Esophagus (tissue), 2 donors: ENCODE data around the gene DUSP28. TPM values are rescaled to one million over a fixed set of nuclear protein-coding genes. Genes with fewer than 3 reads are reported as not detected.

ENCODE experiments used
- H3K27ac ChIP-seq, 2 donors: one replicate each; pipeline ENCODE4 v1.5.1; 2013; ENCODE audit warnings: low read depth in 2 of 2, mild to moderate bottlenecking in 2 of 2, inconsistent platforms in 1 of 2, low read length in 1 of 2, moderate library complexity in 1 of 2
- H3K27me3 ChIP-seq, 2 donors: one replicate each; pipeline ENCODE4 v1.6.1; 2013; ENCODE audit warnings: low read length in 2 of 2, control low read depth in 1 of 2, mild to moderate bottlenecking in 1 of 2; ENCODE audit not compliant: insufficient read depth in 2 of 2, control insufficient read depth in 1 of 2
- H3K36me3 ChIP-seq, 2 donors: one replicate each; pipeline ENCODE4 v1.6.1; 2013; ENCODE audit warnings: low read length in 1 of 2; ENCODE audit not compliant: control insufficient read depth in 2 of 2, insufficient read depth in 2 of 2
- H3K4me1 ChIP-seq, 2 donors: one replicate each; pipeline ENCODE4 v1.6.1; 2013; ENCODE audit warnings: low read length in 1 of 2; ENCODE audit not compliant: control insufficient read depth in 2 of 2, insufficient read depth in 2 of 2
- H3K4me3 ChIP-seq, 2 donors: one replicate each; pipeline ENCODE4 v1.5.1; 2013; ENCODE audit warnings: low read length in 2 of 2, mild to moderate bottlenecking in 2 of 2, low read depth in 1 of 2, moderate library complexity in 1 of 2
- H3K9me3 ChIP-seq, 2 donors: one replicate each; pipeline ENCODE4 v1.6.1; 2013; ENCODE audit warnings: mild to moderate bottlenecking in 2 of 2, low read depth in 1 of 2, low read length in 1 of 2, moderate library complexity in 1 of 2; ENCODE audit not compliant: control insufficient read depth in 2 of 2, insufficient read depth in 1 of 2
- WGBS, 2 donors: extraction: QIAGEN DNeasy Blood & Tissue Kit; methylation state at CpG; one replicate each; pipeline ENCODE4 v1.1.7; 2013; 5-methylcytosine and 5-hydroxymethylcytosine counted together
- polyA plus RNA-seq, 2 donors: library from polyadenylated mRNA; stranded (reverse); fragments of 200-250 nt; gene quantifications; one replicate each; pipeline ENCODE4 v1.2.3, GENCODE V29; 2013
- donor health status: healthy with polysubstance abuse.
- donor health status: Bipolar disorder and iron deficiency.

Gene DUSP28
- polyA plus RNA-seq, 2 donors: 3.5 to 3.8 TPM

- peaks cover 0 to 10% of the 10 kb centered on the region in 2 donors for H3K4me1 ChIP-seq
- H3K27ac ChIP-seq: no peak overlapping the region
- H3K9me3 ChIP-seq: no peaks in the 10 kb centered on the region
- H3K4me3 ChIP-seq: no peak overlapping the region
- 90 to 93% methylated on average over 10 of the region's 10 CpGs for WGBS, 2 donors
- H3K27me3 ChIP-seq: no peaks in the 10 kb centered on the region
- peaks cover 3 to 38% of the 10 kb centered on the region in 2 donors for H3K36me3 ChIP-seq
Measured at GRCh38 chr2:240597054-240597418, 36.9 kb downstream of the DUSP28 start.

GRCh38 chr2:240597419-240598181 lies 37.4 kb downstream of the DUSP28 start:
- no peak overlapping the region for H3K27ac ChIP-seq
- no peak overlapping the region for H3K4me3 ChIP-seq
- H3K4me1 ChIP-seq: peaks cover 0 to 10% of the 10 kb centered on the region in 2 donors
- no peaks in the 10 kb centered on the region for H3K9me3 ChIP-seq
- WGBS, 2 donors: 90 to 91% methylated on average over 21 to 22 of the region's 22 CpGs
- H3K27me3 ChIP-seq: no peaks in the 10 kb centered on the region
- peaks cover 0 to 40% of the 10 kb centered on the region in 2 donors for H3K36me3 ChIP-seq

GRCh38 chr2:240598311-240598911 lies 38.3 kb downstream of the DUSP28 start:
- H3K4me1 ChIP-seq: peaks cover 0 to 10% of the 10 kb centered on the region in 2 donors
- 91 to 93% methylated on average over 17 of the region's 17 CpGs for WGBS, 2 donors
- H3K27ac ChIP-seq: no peak overlapping the region
- H3K36me3 ChIP-seq: peaks cover 0 to 43% of the 10 kb centered on the region in 2 donors
- no peaks in the 10 kb centered on the region for H3K27me3 ChIP-seq
- H3K9me3 ChIP-seq: no peaks in the 10 kb centered on the region
- no peak overlapping the region for H3K4me3 ChIP-seq

DNA sequence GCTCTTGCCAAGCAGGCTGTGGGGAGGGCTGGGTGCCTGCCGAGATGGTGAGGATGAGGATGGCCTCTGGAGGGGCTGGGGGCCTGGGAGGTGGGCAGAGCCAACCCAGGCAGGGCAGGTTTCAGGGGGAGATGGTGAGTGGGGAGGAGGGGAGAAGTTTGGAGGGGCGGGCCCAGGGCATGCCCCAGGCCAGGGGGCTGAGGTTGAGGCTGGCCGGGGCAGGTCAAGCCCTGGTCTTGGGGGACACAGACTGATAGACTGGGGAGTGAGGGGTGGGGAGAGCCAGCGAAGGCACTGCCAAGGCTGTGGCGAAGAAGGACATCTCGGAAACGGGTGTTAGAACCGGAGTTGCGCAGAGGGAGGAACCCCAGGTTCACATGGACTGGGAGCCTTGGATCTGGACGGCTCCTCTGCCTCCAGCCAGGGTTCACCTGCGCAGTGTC lies 39.0 kb downstream of the DUSP28 start:
- Histone ChIP-seq H3K4me3 (no peak overlapping the region), H3K27ac (no peak overlapping the region), H3K27me3 (no peaks in the 10 kb centered on the region), H3K9me3 (no peaks in the 10 kb centered on the region), H3K4me1 (peaks cover 0 to 10% of the 10 kb centered on the region in 2 donors), H3K36me3 (peaks cover 0 to 43% of the 10 kb centered on the region in 2 donors)
- 89 to 95% methylated on average over 11 of the region's 11 CpGs for WGBS, 2 donors

- H3K27ac ChIP-seq: no peak overlapping the region
- H3K4me1 ChIP-seq: peaks cover 1 to 12% of the 10 kb centered on the region in 2 donors
- no peak overlapping the region for H3K4me3 ChIP-seq
- H3K36me3 ChIP-seq: peaks cover 0 to 36% of the 10 kb centered on the region in 2 donors
- no peaks in the 10 kb centered on the region for H3K9me3 ChIP-seq
- H3K27me3 ChIP-seq: no peaks in the 10 kb centered on the region
- WGBS, 2 donors: 91 to 93% methylated on average over 16 of the region's 16 CpGs
Measured at GRCh38 chr2:240600451-240600961, 40.3 kb downstream of the DUSP28 start.

DNA sequence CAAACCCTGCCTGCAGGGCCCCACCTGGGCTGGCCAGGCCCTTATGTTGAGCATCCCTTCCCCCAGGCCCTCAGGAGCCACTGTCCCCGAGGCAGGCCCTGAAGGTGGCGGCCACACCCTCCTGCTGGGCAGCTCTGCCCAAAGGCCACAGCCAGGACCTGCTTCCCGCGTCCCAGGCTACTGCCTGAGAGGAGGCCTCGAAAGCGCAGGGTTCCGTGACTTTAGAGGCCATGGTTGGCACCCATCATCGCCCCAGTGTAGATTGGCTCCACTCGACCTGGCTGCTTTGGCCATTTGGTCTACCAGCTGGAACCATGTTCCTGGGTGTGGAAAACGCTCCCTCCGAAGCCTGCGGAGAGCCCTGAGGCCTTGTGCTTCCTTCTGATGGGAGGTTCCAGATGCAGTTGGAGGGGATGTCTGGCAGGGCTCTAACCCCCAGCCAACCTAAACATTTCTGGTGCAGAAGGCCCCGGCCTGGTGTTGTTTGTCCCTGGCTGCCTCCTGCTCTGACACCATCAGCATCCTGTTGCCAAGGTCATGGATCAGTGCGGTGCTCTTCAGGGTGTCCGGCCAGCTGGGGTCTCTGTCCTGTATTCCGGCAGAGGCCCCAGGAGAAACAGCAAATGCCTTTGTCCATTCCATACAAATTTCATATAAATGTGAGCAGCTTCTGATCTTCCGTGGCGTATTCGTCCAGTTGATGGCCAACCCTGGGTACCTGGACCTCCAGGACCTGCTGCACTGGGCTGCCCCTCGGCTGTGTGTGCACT lies 41.1 kb downstream of the DUSP28 start:
- WGBS, 2 donors: 80 to 86% methylated on average over 20 of the region's 20 CpGs
- Histone ChIP-seq H3K27me3 (no peaks in the 10 kb centered on the region), H3K4me1 (peaks cover 2 to 9% of the 10 kb centered on the region in 2 donors), H3K4me3 (no peak overlapping the region), H3K27ac (no peak overlapping the region), H3K9me3 (no peaks in the 10 kb centered on the region), H3K36me3 (peaks cover 0 to 33% of the 10 kb centered on the region in 2 donors)

GRCh38 chr2:240601831-240602160 lies 41.6 kb downstream of the DUSP28 start:
- H3K27me3 ChIP-seq: no peaks in the 10 kb centered on the region
- H3K4me3 ChIP-seq: no peak overlapping the region
- no peak overlapping the region for H3K27ac ChIP-seq
- WGBS, 2 donors: 93 to 94% methylated on average over 11 of the region's 11 CpGs
- peaks cover 2 to 9% of the 10 kb centered on the region in 2 donors for H3K4me1 ChIP-seq
- H3K36me3 ChIP-seq: peaks cover 0 to 33% of the 10 kb centered on the region in 2 donors
- no peaks in the 10 kb centered on the region for H3K9me3 ChIP-seq

DNA sequence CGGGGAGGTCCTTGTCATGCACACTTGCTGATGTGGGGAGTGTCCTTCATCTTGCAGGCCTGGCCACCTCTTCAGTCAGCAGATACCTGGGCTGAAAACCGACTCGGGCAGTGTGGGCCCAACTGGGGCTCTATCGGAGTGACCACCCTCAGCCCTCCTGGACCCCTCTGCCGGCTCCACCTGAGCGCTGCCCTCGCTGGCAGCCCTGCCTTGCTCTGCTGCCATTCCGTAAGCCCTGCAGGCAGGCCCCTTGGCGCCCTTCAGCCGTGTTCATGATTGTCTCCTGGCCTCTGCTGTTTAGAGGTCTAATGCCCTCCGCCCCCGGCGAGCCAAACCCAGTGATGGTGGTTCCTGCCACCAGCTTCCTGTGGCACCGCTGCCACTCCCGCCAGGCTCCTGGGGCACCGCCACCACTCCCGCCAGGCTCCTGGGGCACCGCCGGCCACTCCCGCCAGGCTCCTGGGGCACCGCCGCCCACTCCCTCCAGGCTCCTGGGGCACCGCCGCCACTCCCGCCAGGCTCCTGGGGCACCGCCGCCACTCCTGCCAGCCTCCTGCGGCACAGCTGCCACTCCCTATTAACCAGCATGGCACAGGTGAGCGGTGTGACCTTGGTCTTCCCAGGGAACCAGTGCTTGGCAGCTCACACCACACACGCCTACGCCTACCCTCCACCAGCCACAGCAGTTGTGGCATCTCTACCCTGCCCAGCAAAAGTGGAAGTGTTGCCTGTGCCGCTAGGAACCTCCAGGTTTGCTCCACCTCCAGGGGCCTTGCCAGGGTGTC lies 42.3 kb downstream of the DUSP28 start:
- Histone ChIP-seq H3K27ac (no peak overlapping the region), H3K4me3 (no peak overlapping the region), H3K9me3 (no peaks in the 10 kb centered on the region), H3K36me3 (peaks cover 0 to 27% of the 10 kb centered on the region in 2 donors), H3K4me1 (peaks cover 2 to 9% of the 10 kb centered on the region in 2 donors), H3K27me3 (no peaks in the 10 kb centered on the region)
- 88 to 91% methylated on average over 26 to 32 of the region's 32 CpGs for WGBS, 2 donors
